Heart right ventricle (tissue), 16 donors: Measurements from ENCODE around the gene OS9. TPM values are rescaled to one million over a fixed set of nuclear protein-coding genes. Genes with fewer than 3 reads are reported as not detected.
"Not testable (repeated sequence)": the region's sequence is repeated elsewhere in the genome, so short reads cannot be mapped to it uniquely, and the experiment has no call there.

Source experiments
- ATAC-seq, 8 donors: fragments of 200-7000 bp; cut with Tn5 transposase; one replicate each; pipeline ENCODE4 v1.9.1; 2020; ENCODE audit warnings: mild to moderate bottlenecking in 8 of 8, moderate library complexity in 8 of 8, moderate number of reproducible peaks in 1 of 8
- DNase-seq, 2 donors: peaks; one replicate each; pipeline ENCODE4 v3.0.0-alpha.2; 2020
- H3K27ac ChIP-seq, 10 donors: fragments of 200-600 bp; sonication (generic) in 2 of 10; one replicate each; pipeline versions ENCODE4 v1.5.0 to v1.8.0; 2020 to 2022; ENCODE audit warnings: mild to moderate bottlenecking in 3 of 10
- H3K27me3 ChIP-seq, 7 donors: fragments of 200-600 bp; one replicate each; pipeline ENCODE4 v1.8.0; 2021 to 2022; ENCODE audit warnings: mild to moderate bottlenecking in 2 of 7
- H3K36me3 ChIP-seq, 9 donors: fragments of 200-600 bp; sonication (generic) in 1 of 9; one replicate each; pipeline versions ENCODE4 v1.5.0 to v1.8.0; 2020 to 2022; ENCODE audit warnings: mild to moderate bottlenecking in 2 of 9
- H3K4me1 ChIP-seq, 9 donors: fragments of 200-600 bp; sonication (generic) in 1 of 9; one replicate each; pipeline versions ENCODE4 v1.5.0 to v1.8.0; 2020 to 2022; ENCODE audit warnings: mild to moderate bottlenecking in 4 of 9
- H3K4me3 ChIP-seq, 10 donors: fragments of 200-600 bp; sonication (generic) in 2 of 10; one replicate each; pipeline versions ENCODE4 v1.5.0 to v1.8.0; 2020 to 2022; ENCODE audit warnings: mild to moderate bottlenecking in 7 of 10, moderate library complexity in 2 of 10
- H3K9me3 ChIP-seq, 11 donors: fragments of 200-600 bp in 10 of 11; sonication (generic) in 2 of 11; one replicate each; pipeline versions ENCODE4 v1.5.0 to v1.8.0; 2013 to 2022; ENCODE audit warnings: mild to moderate bottlenecking in 2 of 11, control low read depth in 1 of 11, moderate library complexity in 1 of 11
- WGBS, 2 donors: extraction: QIAGEN DNeasy Blood & Tissue Kit; methylation state at CpG; one replicate each; pipeline ENCODE4 v1.1.7; 2013; ENCODE audit warnings: inconsistent platforms in 1 of 2; 5-methylcytosine and 5-hydroxymethylcytosine counted together
- intact Hi-C, 10 donors: fragments of 100-400 bp; cut with DNase I; formaldehyde crosslinking; loops; one replicate each; pipeline versions ENCODE4 v1.11.1 to v1.14.2; 2022
- polyA plus RNA-seq, 2 donors: library from polyadenylated mRNA; stranded (reverse); fragments of 200-250 nt; gene quantifications; one replicate each; pipeline ENCODE4 v1.2.3, GENCODE V29; 2013
- total RNA-seq, 10 donors: library from RNA; stranded (reverse); fragmentation: NEBNext Ultra II Directional in 3 of 10; extraction: Animal tissue kit (Norgen Biotek cat#: 25700) in 3 of 10; gene quantifications; one replicate each; pipeline versions ENCODE4 v1.2.1 to v1.2.4, GENCODE V29; 2021 to 2023
- TF ChIP-seq, protein P1 (sequence below), 9 donors: fragments of 200-600 bp; sonication (generic) in 2 of 9; IDR thresholded peaks; one replicate each; pipeline versions ENCODE4 v1.5.0 to v1.8.0; 2021 to 2022; ENCODE audit warnings: antibody characterized with exemption in 9 of 9, mild to moderate bottlenecking in 5 of 9, moderate library complexity in 1 of 9
- donor health status: Arrhythmogenic right ventricular cardiomyopathy.
- donor health status: ischemic (EF 13 %, LVEDD 7.1; RV severe dilation, severe dysfunction).
- donor health status: healthy with polysubstance abuse.
- donor health status: DM: no; HTN: yes; CAD: no.
- donor health status: DM: no; HTN: no; CAD: no.
- donor health status: ischemic (EF 25% LVEDD 6.9; RV normal size, moderate dysfunction).
- donor health status: ischemic (EF 25% LVEDD 5.7; RV mildly dilated, moderate dysfunction).
- donor health status: healthy.
- donor health status: DM: yes; HTN: yes; CAD: no.
- donor health status: Ischemic cardiomyopathy.
- donor health status: ischemic (EF 35%, LVEDD 5.7; RV mildly dilated, moderate dysfunction).
- donor health status: nonischemic (EF 11% LVEDD 7.7; RV severe dilation, severe dysfunction).
- donor health status: DM: yes; HTN: yes; CAD: no.
- donor health status: PGD.
- donor health status: ischemic (EF 29% LVEDD 5.4; RV normal size, mild dysfunction).
- donor health status: nonischemic (EF 23%, LVEDD 6.1; RV moderate dilation, normal function).

The OS9 gene
- total and polyA plus RNA-seq, 12 donors, result 84.9 to 181 (median 113) TPM

DNA sequence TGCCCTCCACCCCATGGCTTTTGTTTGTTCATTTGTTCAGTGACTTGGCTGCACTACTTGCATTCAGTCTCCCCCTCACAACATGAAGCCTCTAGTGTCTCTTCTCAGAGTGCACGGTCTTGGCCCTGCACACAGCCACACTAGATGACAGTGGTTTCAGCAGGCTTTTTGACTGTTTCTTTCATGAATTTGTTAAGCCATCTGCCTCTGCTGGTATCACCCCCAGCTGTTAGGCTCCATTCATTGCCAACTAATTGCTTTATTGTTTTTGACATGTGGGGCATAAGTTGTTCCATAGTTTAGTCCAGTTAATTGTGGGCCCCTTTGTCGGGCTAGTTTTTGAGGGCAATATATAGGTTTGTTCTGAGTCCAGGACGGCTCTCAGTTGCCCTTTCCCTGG lies 18.8 kb downstream of the OS9 start:
- Histone ChIP-seq H3K9me3 (peaks cover 0 to 4% (median 0%) of the 10 kb centered on the region in 11 donors), H3K27ac (no peak overlapping the region), H3K4me3 (no peak overlapping the region), H3K27me3 (no peaks in the 10 kb centered on the region), H3K4me1 (no peaks in the 10 kb centered on the region), H3K36me3 (peaks cover 0 to 97% (median 24%) of the 10 kb centered on the region in 9 donors)
- intact Hi-C loops, result no loop called here
- 93 to 95% methylated on average over 3 of the region's 3 CpGs for WGBS, 2 donors
- TF ChIP-seq, protein P1, sequence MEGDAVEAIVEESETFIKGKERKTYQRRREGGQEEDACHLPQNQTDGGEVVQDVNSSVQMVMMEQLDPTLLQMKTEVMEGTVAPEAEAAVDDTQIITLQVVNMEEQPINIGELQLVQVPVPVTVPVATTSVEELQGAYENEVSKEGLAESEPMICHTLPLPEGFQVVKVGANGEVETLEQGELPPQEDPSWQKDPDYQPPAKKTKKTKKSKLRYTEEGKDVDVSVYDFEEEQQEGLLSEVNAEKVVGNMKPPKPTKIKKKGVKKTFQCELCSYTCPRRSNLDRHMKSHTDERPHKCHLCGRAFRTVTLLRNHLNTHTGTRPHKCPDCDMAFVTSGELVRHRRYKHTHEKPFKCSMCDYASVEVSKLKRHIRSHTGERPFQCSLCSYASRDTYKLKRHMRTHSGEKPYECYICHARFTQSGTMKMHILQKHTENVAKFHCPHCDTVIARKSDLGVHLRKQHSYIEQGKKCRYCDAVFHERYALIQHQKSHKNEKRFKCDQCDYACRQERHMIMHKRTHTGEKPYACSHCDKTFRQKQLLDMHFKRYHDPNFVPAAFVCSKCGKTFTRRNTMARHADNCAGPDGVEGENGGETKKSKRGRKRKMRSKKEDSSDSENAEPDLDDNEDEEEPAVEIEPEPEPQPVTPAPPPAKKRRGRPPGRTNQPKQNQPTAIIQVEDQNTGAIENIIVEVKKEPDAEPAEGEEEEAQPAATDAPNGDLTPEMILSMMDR (IDR thresholded peaks at IDR 0.05), result no peak
- ATAC-seq, result no peak
- DNase-seq, result no peak

DNA sequence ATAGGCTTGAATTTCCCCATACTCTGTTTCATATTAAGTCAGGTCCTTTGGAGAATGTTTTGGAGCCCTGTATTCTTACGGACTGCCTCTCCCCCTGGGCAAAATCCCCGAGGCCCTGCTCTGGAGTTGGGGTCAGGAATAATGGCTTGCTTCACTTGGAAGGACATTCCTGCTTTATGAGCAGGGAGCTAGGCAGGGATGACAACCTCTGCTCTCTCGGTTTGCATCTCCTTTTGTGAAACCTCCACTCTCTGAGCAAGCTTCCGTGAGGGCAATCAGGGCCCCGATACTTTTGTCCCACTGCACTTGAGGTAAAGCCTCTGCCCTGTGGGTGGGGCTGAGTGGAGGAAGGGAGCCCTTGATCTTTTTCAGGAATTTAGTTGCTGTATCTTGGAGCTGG lies 19.3 kb downstream of the OS9 start:
- H3K27me3 ChIP-seq, result no peaks in the 10 kb centered on the region

DNA sequence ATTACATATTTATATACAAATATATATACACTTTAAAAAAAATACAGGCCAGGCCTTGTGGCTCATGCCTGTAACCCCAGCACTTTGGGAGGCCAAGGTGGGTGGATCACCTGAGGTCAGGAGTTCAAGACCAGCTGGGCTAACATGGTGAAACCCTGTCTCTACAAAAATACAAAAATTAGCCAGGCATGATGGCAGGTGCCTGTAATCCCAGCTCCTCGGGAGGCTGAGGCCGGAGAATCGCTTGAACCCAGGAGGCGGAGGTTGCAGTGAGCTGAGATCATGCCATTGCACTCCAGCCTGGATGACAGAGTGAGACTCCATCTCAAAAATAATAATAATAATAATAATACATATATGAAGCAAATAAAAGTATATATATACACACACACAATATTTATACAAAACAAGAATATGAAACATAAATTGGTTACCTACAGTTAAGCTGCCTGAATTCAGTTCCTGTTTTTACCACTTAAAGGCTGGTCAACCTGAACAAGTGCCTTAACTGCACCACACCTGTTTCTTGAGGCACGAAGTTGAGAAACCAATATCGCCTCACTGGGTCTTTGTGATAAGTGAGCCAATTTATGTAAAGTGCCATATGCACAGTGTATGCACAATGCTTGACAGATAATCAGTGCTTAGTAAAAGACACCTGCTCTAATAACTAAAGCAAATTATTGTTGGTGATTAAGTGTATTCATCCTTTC lies 21.3 kb downstream of the OS9 start:
- H3K36me3 ChIP-seq, result peaks cover 0 to 99% (median 46%) of the 10 kb centered on the region in 9 donors
- DNase-seq, ATAC-seq, H3K4me1 ChIP-seq, intact Hi-C loops, H3K27me3 ChIP-seq, H3K27ac ChIP-seq, H3K9me3 ChIP-seq, H3K4me3 ChIP-seq: not testable (repeated sequence)
- WGBS, 2 donors, result 95 to 97% methylated on average over 6 of the region's 6 CpGs

More for the DNA sequence above, 19.3 kb downstream of the OS9 start:
- Histone ChIP-seq H3K9me3 (peaks cover 0 to 4% (median 0%) of the 10 kb centered on the region in 11 donors), H3K4me3 (no peak overlapping the region), H3K4me1 (no peaks in the 10 kb centered on the region), H3K27ac (no peak overlapping the region), H3K36me3 (peaks cover 0 to 97% (median 29%) of the 10 kb centered on the region in 9 donors)
- no peak for DNase-seq
- TF ChIP-seq, protein P1 (IDR thresholded peaks at IDR 0.05), result no peak
- no peak for ATAC-seq
- 90 to 93% methylated on average over 5 of the region's 5 CpGs for WGBS, 2 donors
- intact Hi-C loops, result no loop called here

DNA sequence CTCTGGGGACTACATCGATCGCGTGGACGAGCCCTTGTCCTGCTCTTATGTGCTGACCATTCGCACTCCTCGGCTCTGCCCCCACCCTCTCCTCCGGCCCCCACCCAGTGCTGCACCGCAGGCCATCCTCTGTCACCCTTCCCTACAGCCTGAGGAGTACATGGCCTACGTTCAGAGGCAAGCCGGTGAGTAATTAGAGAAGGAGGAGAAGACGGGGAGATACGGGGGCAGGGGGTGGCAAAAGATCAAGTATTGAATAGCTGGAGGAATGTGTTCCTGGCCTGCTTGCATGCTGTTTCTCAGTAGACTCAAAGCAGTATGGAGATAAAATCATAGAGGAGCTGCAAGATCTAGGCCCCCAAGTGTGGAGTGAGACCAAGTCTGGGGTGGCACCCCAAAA lies 21.9 kb downstream of the OS9 start:
- WGBS, 2 donors, result 89 to 96% methylated on average over 12 of the region's 12 CpGs
- TF ChIP-seq, protein P1 (IDR thresholded peaks at IDR 0.05), result no peak
- H3K4me1 ChIP-seq, result no peaks in the 10 kb centered on the region
- H3K4me3 ChIP-seq, result no peak overlapping the region
- peaks cover 0 to 4% (median 0%) of the 10 kb centered on the region in 11 donors for H3K9me3 ChIP-seq
- no peaks in the 10 kb centered on the region for H3K27me3 ChIP-seq
- intact Hi-C loops, result no loop called here
- no peak for ATAC-seq
- H3K36me3 ChIP-seq, result peaks cover 0 to 100% (median 51%) of the 10 kb centered on the region in 9 donors
- DNase-seq, result no peak
- H3K27ac ChIP-seq, result no peak overlapping the region

DNA sequence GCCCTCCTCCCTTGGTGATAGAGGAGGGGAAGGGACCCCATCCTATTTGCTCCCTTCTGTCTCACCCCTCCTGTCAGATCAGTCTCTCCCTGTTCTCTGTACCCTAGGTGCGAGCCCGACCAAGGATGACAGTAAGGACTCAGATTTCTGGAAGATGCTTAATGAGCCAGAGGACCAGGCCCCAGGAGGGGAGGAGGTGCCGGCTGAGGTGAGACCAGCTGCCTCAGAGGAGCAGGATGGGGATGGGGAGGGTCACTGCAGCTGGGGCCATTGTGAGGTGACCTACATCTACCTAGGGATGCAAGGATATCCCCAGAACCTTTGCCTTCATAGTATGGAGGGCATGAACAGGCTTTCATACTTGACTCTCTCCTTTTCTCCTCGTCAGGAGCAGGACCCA lies 22.4 kb downstream of the OS9 start:
- 91 to 93% methylated on average over 4 of the region's 4 CpGs for WGBS, 2 donors
- ATAC-seq (no peak), DNase-seq (no peak)

More for the DNA sequence above, 22.4 kb downstream of the OS9 start:
- intact Hi-C loops, result no loop called here
- H3K9me3 ChIP-seq, result peaks cover 0 to 4% (median 0%) of the 10 kb centered on the region in 11 donors
- H3K4me3 ChIP-seq, result no peak overlapping the region
- peaks cover 0 to 100% (median 53%) of the 10 kb centered on the region in 9 donors for H3K36me3 ChIP-seq
- TF ChIP-seq, protein P1 (IDR thresholded peaks at IDR 0.05), result no peak
- H3K27ac ChIP-seq, result no peak overlapping the region
- no peaks in the 10 kb centered on the region for H3K27me3 ChIP-seq
- H3K4me1 ChIP-seq, result no peaks in the 10 kb centered on the region
